NCI-H1092 treated with DMSO at 0.1 percent for 48 hours (cell line): ENCODE measurements around the gene SLC25A33.
"Not testable (repeated sequence)": the region's sequence is repeated elsewhere in the genome, so short reads cannot be mapped to it uniquely, and the experiment has no call there.

Source experiments
- DNase-seq: peaks from one replicate; lab custom pipeline; 2025; lab: John Stamatoyannopoulos, UW

Gene SLC25A33

DNA sequence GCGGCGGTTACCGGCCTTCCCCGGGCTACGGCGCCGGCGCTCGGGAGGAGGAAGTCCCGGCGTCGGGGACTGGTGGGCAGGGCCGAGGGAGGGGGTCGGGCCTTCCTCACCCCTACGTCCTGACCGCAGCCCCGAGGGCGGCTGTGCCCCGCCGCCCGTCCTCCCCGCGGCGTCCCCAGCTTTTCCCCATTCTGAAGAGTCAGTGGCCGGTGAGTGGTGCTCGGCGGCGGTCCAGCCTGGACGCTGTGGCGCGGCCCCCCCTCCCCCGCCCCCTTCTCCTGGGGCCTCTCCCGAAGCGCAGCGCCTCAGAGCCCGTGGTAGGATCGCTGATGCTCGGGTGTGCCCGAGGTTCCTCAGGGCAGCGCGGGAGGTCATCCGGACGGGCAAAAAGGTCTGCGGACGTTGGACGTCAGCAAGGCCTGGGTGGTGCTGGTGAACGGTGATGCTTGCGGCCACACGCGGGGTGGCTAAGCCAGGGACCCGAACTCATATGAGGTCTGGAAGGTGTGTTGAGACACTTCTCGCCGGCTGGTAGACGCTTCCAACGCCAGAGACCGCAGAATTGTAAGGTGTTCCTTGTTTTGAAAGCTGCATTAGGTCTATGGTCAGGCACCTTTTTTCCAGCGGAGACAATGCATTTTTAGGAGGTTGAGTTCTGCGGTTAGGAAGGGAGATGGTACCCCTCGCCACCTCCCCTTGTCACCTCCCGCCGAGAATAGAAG is 725 bp downstream of the SLC25A33 start:
- DNase-seq: peak; percentile 58

DNA sequence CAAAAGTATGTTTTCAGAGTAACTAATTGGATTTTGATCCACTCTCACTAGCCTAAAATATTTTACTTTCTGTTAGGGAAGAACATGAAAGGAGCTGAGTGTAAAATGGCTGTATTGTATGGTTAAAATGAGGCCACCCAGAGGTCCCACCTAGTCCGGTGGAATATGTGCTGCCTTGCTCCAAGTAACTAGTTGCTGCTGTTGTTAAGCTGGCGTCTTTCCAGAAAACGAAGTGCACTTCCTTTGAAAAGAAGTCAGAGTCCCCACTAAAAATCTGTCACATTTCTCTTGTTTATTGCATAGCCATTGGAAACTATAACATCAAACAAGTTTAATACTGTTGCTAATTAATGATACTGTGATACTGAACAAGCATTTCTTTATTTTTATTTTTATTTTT is 3.2 kb downstream of the SLC25A33 start:
- no peak for DNase-seq

DNA sequence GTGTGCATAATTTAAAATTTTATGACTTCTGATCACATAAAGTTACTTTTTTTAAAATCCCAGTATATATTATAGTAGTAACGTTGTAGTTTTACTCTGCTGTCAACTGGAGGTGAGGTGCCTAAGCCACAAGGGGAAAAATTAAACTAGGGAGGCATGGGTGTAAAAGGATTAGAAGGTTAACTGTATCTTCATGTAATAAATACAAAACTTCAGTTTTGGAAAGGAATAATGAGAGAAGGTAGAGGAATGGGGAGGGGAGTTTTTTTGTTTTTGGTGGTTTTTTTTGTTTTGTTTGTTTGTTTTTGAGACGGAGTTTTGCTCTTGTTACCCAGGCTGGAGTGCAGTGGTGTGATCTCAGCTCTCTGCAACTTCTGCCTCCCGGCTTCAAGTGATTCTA is 5.7 kb downstream of the SLC25A33 start:
- no peak for DNase-seq

DNA sequence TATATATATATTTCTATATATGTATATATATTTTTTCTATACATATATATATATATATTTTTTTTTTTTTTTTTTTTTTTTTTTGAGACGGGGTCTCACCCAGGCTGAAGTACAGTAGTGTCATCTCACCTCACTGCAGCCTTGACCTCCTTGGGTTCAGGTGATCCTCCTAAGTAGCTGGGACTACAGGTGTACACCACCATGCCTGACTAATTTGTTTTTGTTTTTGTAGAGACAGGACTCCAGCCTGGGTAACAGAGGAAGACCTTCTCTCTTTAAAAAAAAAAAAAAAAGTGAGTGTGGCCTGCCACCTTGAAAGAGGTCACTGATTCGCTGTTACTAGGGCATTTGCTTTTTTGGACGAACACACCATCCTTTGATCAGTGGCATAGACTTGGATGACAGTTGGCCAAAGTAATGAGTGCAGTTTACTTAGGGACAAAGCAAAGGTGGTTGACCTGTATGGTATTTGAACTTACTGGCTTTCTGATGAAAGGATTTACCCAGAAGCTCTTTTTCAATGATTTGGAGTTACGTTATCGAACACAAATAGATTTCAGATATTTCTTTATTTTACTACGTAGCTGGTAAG is 10.8 kb downstream of the SLC25A33 start:
- DNase-seq: no peak

DNA sequence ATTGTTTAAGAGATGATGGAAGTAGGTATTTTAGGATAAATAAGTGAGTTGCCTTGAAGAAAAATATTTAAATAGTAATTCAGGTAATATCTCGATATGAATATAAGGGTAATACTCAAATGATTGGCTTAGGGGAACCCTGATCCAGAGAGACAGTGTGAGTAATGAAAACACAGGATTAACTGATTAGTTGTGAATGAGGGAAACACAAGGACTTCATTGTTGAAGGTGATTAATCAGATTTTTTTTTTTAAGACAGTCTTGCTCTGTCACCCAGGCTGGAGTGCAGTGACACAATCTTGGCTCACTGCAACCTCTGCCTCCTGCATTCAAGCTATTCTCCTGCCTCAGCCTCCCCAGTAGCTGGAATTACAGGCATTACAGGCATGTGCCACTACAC is 12.7 kb downstream of the SLC25A33 start:
- DNase-seq: no peak

DNA sequence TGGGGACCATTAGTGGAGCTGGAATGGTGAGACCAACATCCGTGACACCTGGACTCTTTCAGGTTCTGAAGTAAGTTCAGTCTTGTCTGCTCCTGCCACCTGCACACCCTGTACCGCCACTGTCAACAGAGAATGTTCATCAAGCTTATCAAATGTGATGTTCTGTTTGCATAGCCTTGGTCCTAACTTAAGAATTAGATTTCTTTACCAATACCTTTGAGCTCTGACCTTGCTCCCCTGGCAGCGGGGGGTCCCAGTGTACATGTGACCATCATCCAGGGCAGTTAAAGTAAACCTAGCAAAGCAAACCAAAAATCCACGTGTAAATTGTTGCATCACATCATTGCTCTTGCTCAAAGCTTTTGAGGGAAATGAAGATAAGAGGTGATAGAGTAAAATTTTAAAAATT is 14.5 kb downstream of the SLC25A33 start:
- DNase-seq: no peak

DNA sequence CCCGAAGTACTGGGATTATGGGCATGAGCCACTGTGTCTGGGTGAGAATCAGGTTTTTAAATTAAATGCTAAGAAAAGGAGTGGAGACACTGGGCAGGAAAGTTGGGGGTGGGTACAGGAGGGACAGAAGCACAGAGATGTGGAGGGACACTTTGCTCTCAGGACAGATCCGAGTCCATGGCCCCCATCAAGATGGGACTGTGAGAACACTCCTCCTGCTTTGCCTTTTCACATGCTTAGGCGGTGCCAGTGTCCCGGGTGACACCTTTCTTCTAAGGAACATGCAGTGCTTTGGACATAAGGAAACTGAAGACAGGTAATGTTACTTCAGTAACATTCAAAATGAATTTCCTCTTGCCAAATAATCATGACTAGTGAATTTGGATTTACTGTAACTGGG is 16.7 kb downstream of the SLC25A33 start:
- DNase-seq: no peak

DNA sequence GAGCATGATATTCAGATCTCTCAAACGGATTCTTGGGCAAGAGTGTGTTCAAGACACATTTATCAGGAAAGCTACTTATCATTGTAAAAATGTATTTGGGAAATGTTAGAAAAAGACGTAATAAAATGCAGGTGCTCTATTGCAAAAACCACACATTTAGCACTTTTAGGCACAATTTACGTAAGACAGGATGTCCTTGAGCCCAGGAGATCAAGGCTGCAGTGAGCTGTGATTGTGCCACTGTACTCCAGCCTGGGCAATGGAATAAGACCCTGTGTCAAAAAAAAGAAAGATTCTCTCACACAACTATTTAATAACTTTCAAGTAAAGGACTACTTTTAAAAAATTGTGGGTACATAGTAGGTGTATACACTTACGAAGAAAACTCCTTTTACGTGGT is 18.4 kb downstream of the SLC25A33 start:
- no peak for DNase-seq

DNA sequence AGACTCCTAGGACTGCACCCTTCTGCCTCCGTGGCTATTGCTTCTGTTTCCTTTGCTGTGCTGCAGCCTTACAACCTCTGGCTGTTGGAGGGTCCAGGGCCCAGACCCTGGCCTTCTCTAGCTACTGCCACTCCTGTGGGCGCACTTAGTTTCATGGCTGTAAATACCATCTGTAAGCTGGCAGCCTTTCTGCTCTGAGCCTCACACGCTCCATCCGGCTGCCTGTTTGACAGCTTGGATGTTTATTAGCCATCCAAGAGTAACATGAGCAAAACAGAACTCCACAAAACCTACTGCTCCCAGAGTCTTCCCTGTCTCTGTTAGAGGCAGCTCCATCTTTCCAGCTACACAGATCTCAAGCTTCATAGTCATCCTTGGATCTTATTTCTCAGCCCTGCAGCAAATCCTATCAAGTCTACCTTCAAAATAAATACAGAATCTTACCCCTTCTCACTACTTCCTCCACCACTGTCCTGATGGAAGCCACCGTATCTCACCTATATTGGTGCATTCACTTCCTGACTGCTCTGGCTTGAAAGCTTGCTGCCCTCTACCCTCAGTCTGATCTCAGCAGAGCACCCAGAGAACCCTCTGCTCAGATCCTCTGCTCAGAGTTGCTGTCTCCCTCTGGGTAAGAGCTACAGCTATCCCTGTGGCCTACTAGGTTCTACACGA is 19.1 kb downstream of the SLC25A33 start:
- DNase-seq: no peak

DNA sequence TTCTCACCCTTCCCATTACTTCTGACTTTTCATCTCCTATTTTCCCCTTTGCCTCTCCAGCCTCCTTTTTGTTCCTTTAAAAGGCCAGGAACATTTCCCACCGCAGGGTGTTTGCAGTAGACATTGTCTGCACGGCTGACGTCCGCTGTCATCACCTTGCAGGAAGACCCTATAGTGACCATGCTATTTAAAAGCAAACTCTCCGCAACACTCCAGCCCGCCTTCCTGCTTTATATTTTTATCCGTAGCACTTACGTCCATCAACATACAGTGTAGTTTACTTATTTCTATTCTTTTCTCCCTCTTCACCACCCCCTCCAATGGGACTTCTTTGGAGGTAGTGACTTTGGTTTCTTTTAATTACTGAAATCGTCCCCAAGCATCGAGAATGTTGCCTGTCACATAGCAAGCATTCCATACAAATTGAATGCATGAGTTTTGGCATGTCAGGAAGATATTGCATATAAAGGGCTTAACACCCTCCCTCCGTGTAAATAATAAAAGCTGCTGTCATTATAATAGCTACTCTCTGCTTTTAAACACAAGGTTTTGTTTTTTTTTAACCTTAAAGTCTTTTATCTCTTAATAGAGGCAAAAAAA is 19.8 kb downstream of the SLC25A33 start:
- no peak for DNase-seq

DNA sequence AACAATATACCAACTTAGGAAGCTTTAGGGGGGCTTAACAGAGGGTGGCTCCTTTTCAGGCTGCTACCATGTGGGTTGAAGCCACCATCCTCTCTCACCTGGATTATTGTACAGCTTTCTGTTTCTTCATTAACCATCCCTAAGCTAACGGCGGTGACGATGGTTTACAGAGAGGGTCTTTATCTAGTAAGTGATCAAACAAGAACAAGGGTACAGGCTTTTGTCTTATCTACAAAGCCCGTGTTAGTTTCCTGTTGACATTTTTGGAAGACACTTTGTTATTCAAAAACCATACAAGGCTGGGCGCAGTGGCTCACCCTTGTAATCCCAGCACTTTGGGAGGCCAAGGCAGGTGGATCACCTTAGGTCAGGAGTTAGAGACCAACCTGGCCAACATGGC is 20.4 kb downstream of the SLC25A33 start:
- no peak for DNase-seq

DNA sequence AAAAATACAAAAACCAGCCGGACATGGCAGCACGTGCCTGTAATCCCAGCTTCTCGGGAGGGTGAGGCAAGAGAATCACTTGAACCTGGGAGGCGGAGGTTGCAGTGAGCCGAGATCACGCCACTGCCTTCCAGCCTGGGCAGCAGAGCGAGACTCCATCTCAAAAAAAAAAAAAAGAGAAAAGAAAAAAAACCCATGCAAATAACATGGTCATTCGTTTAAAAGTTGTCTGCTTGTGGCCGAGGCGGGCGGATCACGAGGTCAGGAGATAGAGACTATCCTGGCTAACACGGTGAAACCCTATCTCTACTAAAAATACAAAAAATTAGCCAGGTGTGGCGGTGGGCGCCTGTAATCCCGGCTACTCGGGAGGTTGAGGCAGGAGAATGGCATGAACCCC is 20.8 kb downstream of the SLC25A33 start:
- not testable (repeated sequence) for DNase-seq

DNA sequence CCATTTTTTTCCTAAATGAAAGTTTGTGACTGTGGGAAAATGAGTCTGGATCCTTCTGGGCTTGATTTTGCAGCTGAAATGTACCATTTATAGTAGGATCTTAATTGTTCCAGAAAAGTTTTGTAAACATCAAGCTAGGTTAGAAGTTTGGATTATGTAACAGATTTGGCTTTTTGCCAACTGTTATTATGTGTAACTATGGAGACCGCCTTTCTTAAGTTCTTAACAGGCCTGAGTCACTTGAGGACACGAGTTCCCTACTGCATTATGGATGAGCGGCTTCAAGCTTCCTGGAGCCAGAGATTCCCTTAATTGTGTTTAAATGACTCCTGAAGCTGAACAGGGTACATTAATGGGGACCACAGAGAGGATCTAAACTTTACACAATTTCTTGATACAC is 22.2 kb downstream of the SLC25A33 start:
- peak; percentile 47 for DNase-seq

DNA sequence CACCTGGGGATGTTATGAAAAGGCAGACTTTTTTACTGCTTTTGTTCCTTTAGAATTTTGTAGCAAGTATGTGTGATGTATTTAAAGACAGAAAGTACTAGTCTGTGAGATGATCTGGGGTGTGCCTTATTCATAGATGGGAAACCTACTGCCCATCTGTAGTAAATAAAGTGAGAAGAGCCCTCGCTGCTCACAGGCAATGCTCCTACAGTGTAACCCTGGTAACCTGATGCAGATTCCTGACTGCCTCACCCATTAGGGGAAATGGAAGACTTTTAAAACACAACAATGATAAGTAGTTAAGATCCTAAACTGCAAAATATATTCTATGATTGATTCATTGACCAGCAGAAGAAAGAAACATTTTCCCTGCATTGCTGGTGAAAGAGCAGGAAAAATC is 30.0 kb downstream of the SLC25A33 start:
- DNase-seq: no peak

DNA sequence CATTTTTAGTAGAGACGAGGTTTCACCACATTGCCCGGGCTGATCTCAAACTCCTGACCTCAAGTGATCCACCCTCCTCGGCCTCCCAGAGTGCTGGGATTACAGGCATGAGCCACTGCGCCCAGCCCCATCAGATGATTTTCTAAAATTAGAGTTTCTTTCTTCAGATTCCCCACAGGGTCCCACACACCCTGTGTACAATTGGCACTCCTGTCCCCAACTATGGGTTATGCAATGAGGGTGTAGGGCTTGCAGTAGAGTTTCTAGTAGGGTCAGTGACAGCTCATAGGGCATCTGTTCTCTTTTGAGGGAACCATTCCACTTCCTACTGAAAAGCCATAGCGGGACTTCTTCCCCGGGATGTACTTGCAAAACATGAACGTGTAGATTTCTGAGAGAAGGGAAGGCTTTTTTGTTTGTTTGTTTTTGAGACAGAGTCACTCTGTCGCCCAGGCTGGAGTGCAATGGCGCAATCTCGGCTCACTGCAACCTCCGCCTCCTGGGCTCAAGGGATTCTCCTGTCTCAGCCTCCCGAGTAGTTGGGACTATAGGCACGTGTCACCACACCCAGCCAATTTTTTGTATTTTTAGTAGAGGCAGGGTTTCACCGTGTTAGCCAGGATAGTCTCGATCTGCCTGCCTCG is 31.7 kb downstream of the SLC25A33 start:
- not testable (repeated sequence) for DNase-seq

DNA sequence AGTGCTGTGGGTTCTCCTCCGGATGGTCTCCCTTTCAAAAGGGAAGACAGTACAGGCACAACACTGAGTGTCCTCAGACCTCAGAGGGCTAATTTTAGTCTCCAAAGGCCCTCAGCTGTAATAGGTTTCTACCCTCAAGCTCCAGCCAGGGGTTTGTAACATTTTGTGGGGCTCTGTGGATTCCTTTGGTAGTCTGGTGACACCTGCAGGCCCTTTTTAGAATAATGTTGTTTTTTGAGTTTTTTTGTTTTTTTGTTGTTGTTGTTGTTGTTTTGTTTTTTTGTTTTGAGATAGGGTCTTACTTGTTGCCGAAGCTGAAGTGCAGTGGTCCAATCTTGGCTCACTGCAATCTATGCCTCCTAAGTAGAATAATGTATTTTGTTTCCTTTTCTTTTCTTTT is 34.5 kb downstream of the SLC25A33 start:
- DNase-seq: no peak

DNA sequence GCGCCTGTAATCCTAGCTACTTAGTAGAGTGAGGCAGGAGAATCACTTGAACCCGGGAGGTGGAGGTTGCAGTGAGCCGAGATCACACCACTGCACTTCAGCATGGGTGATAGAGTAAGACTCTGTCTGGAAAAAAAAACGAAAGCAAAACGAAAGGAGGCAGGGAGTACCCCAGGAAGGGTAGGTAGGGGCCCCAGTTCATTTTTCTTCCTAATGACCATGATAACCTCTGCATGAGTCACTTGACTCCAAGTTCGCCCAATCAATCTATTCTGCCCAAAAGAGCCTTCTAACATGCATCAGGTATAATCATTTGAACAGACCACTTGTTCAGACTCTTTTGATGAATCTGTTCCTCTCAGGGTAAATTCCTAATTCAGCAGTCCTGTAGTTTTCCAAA is 36.2 kb downstream of the SLC25A33 start:
- DNase-seq: no peak

DNA sequence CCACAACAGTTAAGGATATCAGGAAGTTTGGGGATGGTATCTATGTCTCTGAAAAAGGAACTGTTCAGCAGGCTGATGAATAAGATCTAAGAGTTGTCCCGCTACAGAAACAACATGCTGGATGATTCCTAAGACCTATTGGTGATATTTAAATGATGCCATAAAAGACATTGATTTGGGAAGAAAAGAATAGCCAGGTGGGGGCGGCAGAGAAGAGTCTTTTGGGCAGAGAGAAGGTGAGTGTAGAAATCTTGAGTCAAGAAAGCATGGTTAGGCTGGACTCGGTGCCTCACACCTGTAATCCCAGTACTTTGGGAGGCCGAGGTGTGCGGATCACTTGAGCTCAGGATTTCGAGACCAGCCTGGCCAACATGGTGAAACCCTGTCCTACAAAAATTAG is 37.6 kb downstream of the SLC25A33 start:
- no peak for DNase-seq

DNA sequence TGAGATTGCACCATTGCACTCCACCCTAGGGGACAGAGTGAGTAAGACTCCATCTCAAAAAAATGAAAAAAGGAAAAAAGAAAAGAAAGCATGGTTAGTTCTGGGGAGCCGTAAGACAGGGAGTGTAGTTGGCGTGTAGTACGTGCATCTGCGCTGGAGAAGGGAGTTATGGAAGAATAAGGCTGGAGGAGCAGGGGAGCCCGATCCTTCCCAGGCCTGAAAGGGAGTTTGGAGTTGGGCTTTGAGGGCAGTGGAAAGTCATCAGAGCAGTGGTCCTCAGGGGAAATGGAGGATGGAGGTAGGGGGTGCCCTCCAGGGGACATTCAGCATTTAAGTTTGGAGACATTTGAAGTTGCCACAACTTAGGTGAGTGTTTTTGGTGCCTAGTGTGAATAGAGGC is 38.2 kb downstream of the SLC25A33 start:
- DNase-seq: no peak

DNA sequence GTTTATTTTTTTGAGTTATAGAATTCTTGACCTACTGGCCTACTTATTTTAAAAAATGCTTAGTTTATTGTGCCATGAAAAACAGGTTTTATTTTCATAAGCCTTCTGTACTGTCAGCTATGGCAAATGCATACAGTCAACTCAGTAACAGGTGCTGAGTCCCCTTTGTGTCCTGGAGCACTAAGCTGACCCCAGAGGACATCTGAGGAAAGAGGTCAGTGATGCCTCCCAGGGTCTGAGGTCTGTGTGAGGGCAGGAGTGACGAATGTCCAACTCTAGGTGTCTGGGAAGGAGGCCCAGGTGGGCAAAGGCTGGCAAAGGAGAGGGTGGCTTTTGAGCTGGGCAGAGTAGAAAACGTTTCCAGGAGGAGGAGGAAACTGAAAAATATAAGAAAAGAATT is 41.7 kb downstream of the SLC25A33 start:
- no peak for DNase-seq

DNA sequence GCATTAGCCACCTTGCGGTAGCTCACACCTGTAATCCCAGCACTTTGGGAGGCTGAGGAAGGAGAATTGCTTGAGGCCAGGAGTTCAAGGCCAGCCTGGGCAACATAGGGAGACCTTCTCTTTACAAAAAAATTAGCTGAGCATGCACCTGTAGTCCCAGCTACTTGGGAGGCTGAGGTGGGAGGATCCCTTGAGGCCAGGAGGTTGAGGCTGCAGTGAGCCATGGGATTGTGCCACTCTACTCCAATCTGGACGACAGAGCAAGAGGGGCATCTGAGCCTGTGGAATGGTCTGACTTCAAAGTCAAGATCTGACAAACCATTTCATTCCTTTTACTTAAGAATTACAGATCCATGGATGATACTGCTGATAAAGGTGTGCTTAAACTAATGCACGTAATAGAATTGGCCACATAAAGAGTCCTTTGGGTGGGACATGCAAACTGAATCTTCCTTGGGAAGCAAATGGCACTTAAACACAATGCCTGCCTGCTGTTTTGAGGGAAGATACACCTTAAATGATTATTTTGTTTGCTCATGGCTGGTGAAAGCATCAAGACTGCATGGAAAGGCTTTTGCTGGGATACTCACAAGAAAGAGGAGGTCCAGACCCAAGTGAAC is 47.0 kb downstream of the SLC25A33 start:
- no peak for DNase-seq

DNA sequence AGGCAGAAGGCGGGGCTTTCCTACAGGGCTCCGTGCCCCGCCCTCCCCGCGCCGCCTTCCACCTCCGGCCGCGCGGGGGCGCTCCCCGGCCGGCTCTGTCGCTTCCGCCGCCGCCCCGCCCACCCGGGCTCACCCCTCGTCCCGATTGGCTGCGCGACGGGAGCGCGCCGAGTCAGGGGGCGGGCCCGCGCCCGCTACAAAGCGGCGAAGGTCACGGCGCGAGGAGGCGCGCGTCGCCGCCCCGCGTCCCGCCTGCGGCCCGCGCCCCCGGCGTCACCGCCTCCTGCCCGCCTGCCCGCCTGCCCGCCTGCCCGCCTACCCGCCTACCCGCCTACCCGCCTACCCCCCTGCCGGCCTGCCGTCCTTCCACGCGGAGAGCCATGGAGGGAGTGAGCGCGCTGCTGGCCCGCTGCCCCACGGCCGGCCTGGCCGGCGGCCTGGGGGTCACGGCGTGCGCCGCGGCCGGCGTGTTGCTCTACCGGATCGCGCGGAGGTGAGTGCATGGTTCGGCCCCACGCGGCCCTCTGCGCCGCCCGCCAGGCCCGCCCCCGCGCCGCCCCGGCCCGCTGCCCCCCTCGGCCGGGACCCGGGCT is 49.4 kb downstream of the SLC25A33 start, which contains the start of gene TMEM201:
TSS of gene TMEM201 (plus strand) at position 361 of the 593 bp plus-strand sequence. CDS start at position 381, 20 bp downstream.
- DNase-seq: peak; percentile 94
